Hepatocyte (in vitro differentiated cells): ENCODE measurements around the gene CCDC91. TPM values are rescaled to one million over a fixed set of nuclear protein-coding genes. Genes with fewer than 3 reads are reported as not detected.

Experiments
- DNase-seq: peaks from one replicate; pipeline ENCODE4 v3.0.0-alpha.2; 2016; ENCODE audit warnings: low spot score
- H2AFZ ChIP-seq: fragments of 200-600 bp; sonication (generic); 2 replicates; pipeline ENCODE4 v1.6.0; 2016; ENCODE audit warnings: antibody characterized with exemption, mild to moderate bottlenecking
- H3K27ac ChIP-seq: fragments of 200-600 bp; sonication (generic); 2 replicates; pipeline ENCODE4 v1.5.1; 2016; ENCODE audit warnings: mild to moderate bottlenecking
- H3K27me3 ChIP-seq: fragments of 200-600 bp; sonication (generic); 2 replicates; pipeline ENCODE4 v1.6.1; 2016
- H3K36me3 ChIP-seq: fragments of 200-600 bp; sonication (generic); replicated peaks from 2 replicates; pipeline ENCODE4 v1.5.1; 2016; ENCODE audit warnings: low read depth; ENCODE audit not compliant: insufficient read depth
- H3K4me1 ChIP-seq: fragments of 200-600 bp; sonication (generic); 2 replicates; pipeline ENCODE4 v1.5.1; 2016; ENCODE audit warnings: mild to moderate bottlenecking, moderate library complexity; ENCODE audit not compliant: insufficient read depth
- H3K4me2 ChIP-seq: fragments of 200-600 bp; sonication (generic); 2 replicates; pipeline ENCODE4 v1.6.0; 2016
- H3K4me3 ChIP-seq: fragments of 200-600 bp; sonication (generic); 2 replicates; pipeline ENCODE4 v1.5.1; 2016; ENCODE audit warnings: mild to moderate bottlenecking
- H3K79me2 ChIP-seq: fragments of 200-600 bp; sonication (generic); 2 replicates; pipeline ENCODE4 v1.6.0; 2017; ENCODE audit warnings: mild to moderate bottlenecking
- H3K9me2 ChIP-seq: fragments of 200-600 bp; sonication (generic); replicated peaks from 2 replicates; pipeline ENCODE4 v1.6.0; 2017; ENCODE audit warnings: mild to moderate bottlenecking; ENCODE audit not compliant: insufficient read depth
- H3K9me3 ChIP-seq: fragments of 200-600 bp; sonication (generic); 2 replicates; pipeline ENCODE4 v1.5.1; 2016; ENCODE audit warnings: low read depth, mild to moderate bottlenecking
- H4K20me1 ChIP-seq: fragments of 200-600 bp; sonication (generic); 2 replicates; pipeline ENCODE4 v1.6.0; 2016; ENCODE audit warnings: mild to moderate bottlenecking; ENCODE audit not compliant: insufficient read depth, poor library complexity, severe bottlenecking
- EZH2 ChIP-seq: fragments of 200-600 bp; sonication (generic); IDR thresholded peaks from 2 replicates; pipeline ENCODE4 v1.6.1; 2016; ENCODE audit warnings: antibody characterized with exemption, mild to moderate bottlenecking, borderline replicate concordance
- EZH2phosphoT487 ChIP-seq: fragments of 200-600 bp; sonication (generic); IDR thresholded peaks from one replicate; pipeline ENCODE4 v1.6.1; 2018; ENCODE audit warnings: antibody characterized with exemption, mild to moderate bottlenecking, low read depth, moderate library complexity; ENCODE audit not compliant: unreplicated experiment, severe bottlenecking
- WGBS: methylation state at CpG from one replicate; pipeline ENCODE4 v1.1.6; 2016; ENCODE audit warnings: low lambda C conversion rate; ENCODE audit errors: missing lambda C conversion rate; 5-methylcytosine and 5-hydroxymethylcytosine counted together
- polyA plus RNA-seq: library from polyadenylated mRNA; unstranded; fragments of >200 nt; fragmentation: Nextera tagmentation; extraction: Ambion mirVana; gene quantifications from 2 replicates; pipeline ENCODE4 v1.2.1, GENCODE V29; 2016
- total RNA-seq: library from RNA; depleted of rRNA; stranded (reverse); fragments of >200 nt; gene quantifications from 2 replicates; pipeline ENCODE4 v1.2.3, GENCODE V29; 2014
- TF ChIP-seq, protein P1 (sequence below): fragments of 200-600 bp; sonication (generic); IDR thresholded peaks from 2 replicates; pipeline ENCODE4 v1.5.1; 2016; ENCODE audit warnings: antibody characterized with exemption, mild to moderate bottlenecking; ENCODE audit not compliant: poor library complexity

Gene CCDC91
- total and polyA plus RNA-seq, 2 experiments from 2014 or later: 14.2 to 15.1 TPM

DNA sequence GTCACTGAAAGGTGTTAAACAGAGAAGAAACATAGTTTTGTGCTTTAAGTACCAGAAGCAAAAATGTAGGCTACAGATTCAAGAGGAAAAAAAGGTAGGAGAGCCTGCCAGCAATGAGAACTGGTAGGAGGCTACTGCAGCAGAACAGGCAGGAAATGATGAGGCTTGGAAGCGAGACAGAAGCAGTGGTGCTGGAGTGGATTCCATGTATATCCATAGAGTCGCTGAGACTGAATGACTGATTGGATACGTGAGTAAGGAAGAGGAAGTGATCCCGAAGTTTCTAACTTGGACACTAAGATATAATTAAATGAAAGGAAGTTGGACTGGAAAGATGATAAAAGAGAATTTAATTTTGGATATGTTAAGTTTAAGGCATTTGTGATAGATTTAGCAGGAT is 45.0 kb upstream of the CCDC91 start:
- no peak overlapping the region for H3K27ac ChIP-seq
- no peaks in the 10 kb centered on the region for H3K36me3 ChIP-seq
- H4K20me1 ChIP-seq: no peaks in the 10 kb centered on the region
- no peaks in the 10 kb centered on the region for H3K9me3 ChIP-seq
- no peaks in the 10 kb centered on the region for H3K9me2 ChIP-seq
- no peaks in the 10 kb centered on the region for H3K4me1 ChIP-seq
- H2AFZ ChIP-seq: no peak overlapping the region
- WGBS: 98% methylated on average over 4 of the region's 4 CpGs
- H3K79me2 ChIP-seq: no peaks in the 10 kb centered on the region
- no peak overlapping the region for H3K4me2 ChIP-seq
- H3K27me3 ChIP-seq: no peaks in the 10 kb centered on the region
- H3K4me3 ChIP-seq: no peak overlapping the region
- no peak for DNase-seq
- TF ChIP-seq EZH2: no peak
- no peak for TF ChIP-seq EZH2phosphoT487
- TF ChIP-seq, protein P1, sequence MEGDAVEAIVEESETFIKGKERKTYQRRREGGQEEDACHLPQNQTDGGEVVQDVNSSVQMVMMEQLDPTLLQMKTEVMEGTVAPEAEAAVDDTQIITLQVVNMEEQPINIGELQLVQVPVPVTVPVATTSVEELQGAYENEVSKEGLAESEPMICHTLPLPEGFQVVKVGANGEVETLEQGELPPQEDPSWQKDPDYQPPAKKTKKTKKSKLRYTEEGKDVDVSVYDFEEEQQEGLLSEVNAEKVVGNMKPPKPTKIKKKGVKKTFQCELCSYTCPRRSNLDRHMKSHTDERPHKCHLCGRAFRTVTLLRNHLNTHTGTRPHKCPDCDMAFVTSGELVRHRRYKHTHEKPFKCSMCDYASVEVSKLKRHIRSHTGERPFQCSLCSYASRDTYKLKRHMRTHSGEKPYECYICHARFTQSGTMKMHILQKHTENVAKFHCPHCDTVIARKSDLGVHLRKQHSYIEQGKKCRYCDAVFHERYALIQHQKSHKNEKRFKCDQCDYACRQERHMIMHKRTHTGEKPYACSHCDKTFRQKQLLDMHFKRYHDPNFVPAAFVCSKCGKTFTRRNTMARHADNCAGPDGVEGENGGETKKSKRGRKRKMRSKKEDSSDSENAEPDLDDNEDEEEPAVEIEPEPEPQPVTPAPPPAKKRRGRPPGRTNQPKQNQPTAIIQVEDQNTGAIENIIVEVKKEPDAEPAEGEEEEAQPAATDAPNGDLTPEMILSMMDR: no peak

DNA sequence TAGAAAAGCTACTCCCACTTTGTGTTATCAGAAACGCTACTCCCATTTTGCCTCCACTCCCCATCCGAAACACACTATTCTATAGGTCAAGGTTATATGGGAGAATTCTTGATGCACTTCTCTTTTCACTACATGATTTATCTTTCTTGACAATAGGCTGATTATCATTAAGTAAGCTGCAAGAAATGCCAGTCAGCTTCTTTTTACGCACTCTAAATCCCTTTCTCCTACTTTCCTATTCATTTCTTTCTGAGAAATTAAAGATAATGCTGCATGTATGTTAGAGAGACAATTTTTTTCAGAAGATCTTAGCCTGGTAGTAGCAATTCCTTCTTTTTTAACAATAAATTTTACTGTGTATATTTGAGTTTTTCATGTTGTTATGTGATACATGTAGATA is 41.0 kb upstream of the CCDC91 start:
- H3K27ac ChIP-seq: no peak overlapping the region
- H3K4me2 ChIP-seq: no peak overlapping the region
- H4K20me1 ChIP-seq: no peaks in the 10 kb centered on the region
- no peaks in the 10 kb centered on the region for H3K9me3 ChIP-seq
- H3K36me3 ChIP-seq: no peaks in the 10 kb centered on the region
- no peaks in the 10 kb centered on the region for H3K4me1 ChIP-seq
- H2AFZ ChIP-seq: no peak overlapping the region
- 89% methylated on average over 3 of the region's 3 CpGs for WGBS
- H3K9me2 ChIP-seq: no peaks in the 10 kb centered on the region
- no peak for TF ChIP-seq EZH2phosphoT487
- no peak for TF ChIP-seq EZH2
- TF ChIP-seq, protein P1: no peak
- no peaks in the 10 kb centered on the region for H3K79me2 ChIP-seq
- DNase-seq: no peak
- no peak overlapping the region for H3K4me3 ChIP-seq
- H3K27me3 ChIP-seq: no peaks in the 10 kb centered on the region

GRCh38 chr12:28156362-28156761 is 33.9 kb upstream of the CCDC91 start:
- Histone ChIP-seq H3K4me1 (no peaks in the 10 kb centered on the region), H3K9me2 (no peaks in the 10 kb centered on the region), H3K4me3 (no peak overlapping the region), H3K27me3 (no peaks in the 10 kb centered on the region), H3K27ac (no peak overlapping the region), H3K4me2 (no peak overlapping the region), H3K36me3 (no peaks in the 10 kb centered on the region), H4K20me1 (no peaks in the 10 kb centered on the region), H3K79me2 (no peaks in the 10 kb centered on the region), H3K9me3 (no peaks in the 10 kb centered on the region), H2AFZ (no peak overlapping the region)
- WGBS: 59% methylated on average over 1 of the region's 1 CpG
- no peak for DNase-seq
- TF ChIP-seq EZH2: no peak
- TF ChIP-seq, protein P1: no peak
- no peak for TF ChIP-seq EZH2phosphoT487

- Histone ChIP-seq H3K36me3 (no peaks in the 10 kb centered on the region), H3K27me3 (no peaks in the 10 kb centered on the region), H3K27ac (no peak overlapping the region), H3K4me1 (no peaks in the 10 kb centered on the region), H3K9me2 (no peaks in the 10 kb centered on the region), H3K9me3 (no peaks in the 10 kb centered on the region), H3K4me3 (no peak overlapping the region), H3K4me2 (no peak overlapping the region), H4K20me1 (no peaks in the 10 kb centered on the region), H2AFZ (no peak overlapping the region), H3K79me2 (no peaks in the 10 kb centered on the region)
- DNase-seq: no peak
- TF ChIP-seq, protein P1: no peak
- no peak for TF ChIP-seq EZH2phosphoT487
- TF ChIP-seq EZH2: no peak
- 78% methylated on average over 7 of the region's 7 CpGs for WGBS
Observed at GRCh38 chr12:28156804-28157203, 33.5 kb upstream of the CCDC91 start.
